GM21737 (cell line): ENCODE measurements around the gene CPN2.

ENCODE experiments used
- ATAC-seq: cut with Tn5 transposase; IDR thresholded peaks from one replicate; pipeline ENCODE4 v1.9.1; 2021; ENCODE audit warnings: mild to moderate bottlenecking, moderate library complexity; ENCODE audit not compliant: unreplicated experiment

The CPN2 gene

GRCh38 chr3:194357681-194358080 lies 6.6 kb upstream of the CPN2 start:
- no peak for ATAC-seq

GRCh38 chr3:194355379-194355778 lies 4.3 kb upstream of the CPN2 start:
- no peak for ATAC-seq

GRCh38 chr3:194354315-194354714 lies 3.2 kb upstream of the CPN2 start:
- ATAC-seq, result no peak

- no peak for ATAC-seq
Measured at GRCh38 chr3:194352667-194353246, 1.6 kb upstream of the CPN2 start.

GRCh38 chr3:194351952-194352536 lies 916 bp upstream of the CPN2 start:
- no peak for ATAC-seq

GRCh38 chr3:194350726-194351071 lies 429 bp downstream of the CPN2 start:
- no peak for ATAC-seq

GRCh38 chr3:194348354-194348753 lies 2.8 kb downstream of the CPN2 start:
- ATAC-seq, result no peak

GRCh38 chr3:194346621-194347020 lies 4.5 kb downstream of the CPN2 start:
- ATAC-seq, result no peak

GRCh38 chr3:194346035-194346434 lies 5.1 kb downstream of the CPN2 start:
- ATAC-seq, result no peak

- no peak for ATAC-seq
Measured at GRCh38 chr3:194344012-194344411, 7.1 kb downstream of the CPN2 start.

GRCh38 chr3:194343561-194343893 lies 7.6 kb downstream of the CPN2 start:
- ATAC-seq, result no peak

GRCh38 chr3:194342861-194343560 lies 8.1 kb downstream of the CPN2 start:
- ATAC-seq, result no peak

- no peak for ATAC-seq
Measured at GRCh38 chr3:194340757-194341400, 10.2 kb downstream of the CPN2 start.

GRCh38 chr3:194339840-194340239 lies 11.3 kb downstream of the CPN2 start:
- ATAC-seq, result no peak

GRCh38 chr3:194339356-194339755 lies 11.8 kb downstream of the CPN2 start:
- no peak for ATAC-seq

- ATAC-seq, result no peak
Measured at GRCh38 chr3:194337965-194338753, 13.0 kb downstream of the CPN2 start.

- no peak for ATAC-seq
Measured at GRCh38 chr3:194336601-194337355, 14.3 kb downstream of the CPN2 start.

- no peak for ATAC-seq
Measured at GRCh38 chr3:194333981-194334320, 17.2 kb downstream of the CPN2 start.

GRCh38 chr3:194333212-194333980 lies 17.7 kb downstream of the CPN2 start:
- peak; percentile 79 for ATAC-seq

- no peak for ATAC-seq
Measured at GRCh38 chr3:194332858-194333211, 18.3 kb downstream of the CPN2 start.
